GM18858 (cell line): ENCODE results near the gene MTSS2.

Experiments
- ATAC-seq: cut with Tn5 transposase; IDR thresholded peaks from one replicate; pipeline ENCODE4 v1.9.1; 2021; ENCODE audit not compliant: unreplicated experiment

Gene MTSS2

GRCh38 chr16:70714581-70715054 lies 28.8 kb upstream of the MTSS2 start:
- no peak for ATAC-seq

DNA sequence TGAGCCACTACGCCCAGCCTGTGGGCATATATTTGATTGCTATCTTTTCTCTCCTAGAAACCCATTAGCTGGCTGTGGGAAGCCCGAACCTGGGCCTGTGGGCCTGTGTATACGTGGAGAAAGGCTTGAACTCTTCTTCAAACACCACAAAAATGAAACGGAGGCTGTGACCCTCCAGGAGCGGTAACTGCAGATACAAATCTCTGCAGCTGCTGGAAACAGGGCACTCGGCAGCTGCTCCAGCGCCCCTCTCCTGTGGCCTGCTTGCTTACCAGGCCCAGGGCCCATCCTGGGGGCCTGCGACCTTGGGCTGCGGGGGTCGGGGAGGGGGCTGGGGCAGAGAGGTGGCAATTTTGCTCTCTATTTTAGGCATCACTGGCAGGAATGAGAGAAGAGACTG lies 28.0 kb upstream of the MTSS2 start:
- no peak for ATAC-seq

DNA sequence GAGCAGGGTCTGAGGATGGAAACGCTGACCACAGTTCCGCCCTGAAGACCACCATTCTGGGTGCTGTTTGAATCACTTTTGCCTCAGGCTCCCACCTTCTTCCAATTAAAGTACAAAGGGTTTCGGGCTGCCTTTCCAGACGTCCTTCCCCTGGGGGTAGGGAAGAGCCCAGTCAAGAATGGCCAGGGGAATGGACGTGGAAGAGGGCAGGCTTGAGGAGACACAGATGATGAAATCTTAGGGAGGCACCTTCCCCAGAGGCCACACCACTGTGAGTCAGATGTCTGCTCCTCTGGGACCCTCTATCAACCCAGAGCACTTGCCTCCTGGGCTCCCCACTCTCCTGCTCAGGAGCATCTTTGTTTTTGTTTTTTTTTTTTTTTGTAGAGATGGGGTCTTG lies 27.5 kb upstream of the MTSS2 start:
- no peak for ATAC-seq

GRCh38 chr16:70712942-70713341 lies 27.1 kb upstream of the MTSS2 start:
- no peak for ATAC-seq

DNA sequence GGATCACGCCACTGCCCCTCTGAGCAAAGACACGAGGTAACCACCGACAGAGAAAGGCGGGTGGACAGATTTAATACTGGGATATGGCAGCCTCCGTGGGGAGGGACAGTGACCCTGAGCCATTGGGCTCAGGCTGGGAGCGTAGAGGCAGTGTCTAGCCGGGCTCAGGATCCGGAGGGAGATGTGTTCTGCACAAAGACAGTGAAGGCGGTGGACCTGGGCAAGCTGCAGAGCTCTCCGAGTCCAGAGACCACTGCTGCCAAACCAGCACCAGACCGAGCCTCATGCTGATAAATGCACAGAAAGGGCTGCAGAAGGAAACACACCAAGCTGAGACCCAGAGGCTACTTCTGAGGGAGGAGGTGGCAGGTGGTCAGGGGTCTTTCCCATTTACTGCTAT lies 26.5 kb upstream of the MTSS2 start:
- ATAC-seq, result no peak

GRCh38 chr16:70711211-70712031 lies 25.6 kb upstream of the MTSS2 start:
- ATAC-seq, result no peak

- ATAC-seq, result no peak
These were observed 24.8 kb upstream of the MTSS2 start for GRCh38 chr16:70710422-70711210.

GRCh38 chr16:70709942-70710341 lies 24.1 kb upstream of the MTSS2 start:
- ATAC-seq, result no peak

GRCh38 chr16:70709457-70709856 lies 23.6 kb upstream of the MTSS2 start:
- no peak for ATAC-seq

DNA sequence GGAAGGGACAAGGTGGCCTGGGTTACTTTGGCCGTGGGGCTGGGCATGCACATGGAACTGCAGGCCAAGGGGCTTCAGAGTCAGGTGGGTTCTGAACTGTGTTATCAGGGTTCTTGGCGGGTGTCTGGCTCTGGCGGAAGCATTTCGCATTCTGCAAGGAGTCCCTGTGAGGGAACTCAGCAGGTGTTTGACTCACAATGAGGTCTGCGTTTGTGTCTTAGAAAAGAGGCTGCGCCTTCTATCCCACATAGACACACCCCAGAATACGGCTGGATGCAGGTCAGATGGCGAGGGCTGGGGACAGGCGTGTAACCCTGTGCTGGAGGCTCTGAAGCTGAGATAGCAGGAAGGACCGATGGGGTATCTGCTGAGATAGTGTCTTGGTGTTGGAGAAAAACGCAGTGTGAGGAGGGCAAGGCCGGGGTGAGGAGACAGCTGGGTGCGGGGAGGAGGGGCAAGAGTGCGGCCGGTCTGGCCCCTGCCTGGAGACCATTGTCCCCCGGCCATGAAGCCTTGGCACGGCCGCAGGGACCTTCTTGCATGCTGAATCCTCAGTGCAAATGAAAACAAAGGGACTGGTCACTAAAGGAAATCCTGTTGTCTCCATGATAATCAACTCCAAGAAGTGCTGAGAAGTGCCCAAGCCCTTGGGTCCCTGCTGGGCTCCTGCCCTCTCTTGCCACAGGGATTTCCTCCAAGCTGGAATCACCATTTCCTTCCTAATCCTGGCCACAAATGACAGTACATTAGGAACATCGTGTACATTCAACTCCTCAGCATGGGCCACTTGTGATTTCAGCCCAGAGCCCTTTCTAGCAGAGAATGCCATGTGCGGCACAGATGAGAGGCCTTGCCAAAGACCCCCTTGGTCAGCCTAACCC lies 22.8 kb upstream of the MTSS2 start:
- ATAC-seq, result no peak

DNA sequence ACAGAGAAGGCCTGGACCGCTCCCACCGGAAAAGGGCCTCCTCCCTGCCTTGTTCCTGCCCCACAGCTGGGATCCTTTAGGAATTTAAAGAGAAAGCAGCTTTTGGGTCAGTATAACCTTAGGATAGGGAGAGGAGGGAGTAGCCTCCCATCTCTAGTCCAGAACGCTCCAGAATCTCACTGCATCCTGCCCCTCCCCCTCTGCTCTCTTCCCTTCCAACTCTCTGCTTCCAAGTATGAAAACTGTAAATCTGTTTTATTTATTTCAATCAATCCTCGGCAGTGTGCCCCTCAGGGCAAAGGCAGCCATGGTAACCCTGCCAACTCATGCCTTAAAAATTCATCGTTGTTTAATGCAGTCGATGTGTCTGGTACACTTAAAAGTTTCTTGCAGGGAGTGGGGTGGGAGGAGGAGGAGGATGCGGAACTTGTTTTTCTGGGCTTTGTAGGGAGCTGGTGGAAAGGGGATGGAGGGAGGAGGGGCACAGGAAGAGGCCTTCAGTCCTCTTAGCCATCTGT lies 21.2 kb upstream of the MTSS2 start:
- ATAC-seq, result no peak

- ATAC-seq, result no peak
These were observed 19.2 kb upstream of the MTSS2 start for GRCh38 chr16:70705056-70705455.

DNA sequence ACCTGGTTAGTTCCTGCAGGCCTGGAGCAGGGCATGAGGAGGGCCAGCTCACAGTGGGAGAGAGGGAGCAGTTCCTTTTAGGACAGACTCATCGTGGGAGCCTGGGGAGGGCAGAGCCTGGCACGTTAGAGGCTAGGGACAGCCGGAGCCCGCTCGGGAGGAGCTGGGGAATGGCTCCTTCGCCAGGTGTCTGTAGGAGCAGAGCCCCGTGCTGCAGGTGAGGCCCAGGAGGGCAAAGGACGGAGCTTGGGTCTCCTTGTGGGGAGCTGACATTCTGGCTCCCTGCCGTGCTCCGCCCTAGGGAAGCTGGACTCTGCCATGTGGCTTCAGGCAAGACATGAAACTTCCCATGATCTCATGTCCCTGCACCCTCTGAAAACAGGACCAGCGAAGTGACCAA lies 18.7 kb upstream of the MTSS2 start:
- no peak for ATAC-seq

DNA sequence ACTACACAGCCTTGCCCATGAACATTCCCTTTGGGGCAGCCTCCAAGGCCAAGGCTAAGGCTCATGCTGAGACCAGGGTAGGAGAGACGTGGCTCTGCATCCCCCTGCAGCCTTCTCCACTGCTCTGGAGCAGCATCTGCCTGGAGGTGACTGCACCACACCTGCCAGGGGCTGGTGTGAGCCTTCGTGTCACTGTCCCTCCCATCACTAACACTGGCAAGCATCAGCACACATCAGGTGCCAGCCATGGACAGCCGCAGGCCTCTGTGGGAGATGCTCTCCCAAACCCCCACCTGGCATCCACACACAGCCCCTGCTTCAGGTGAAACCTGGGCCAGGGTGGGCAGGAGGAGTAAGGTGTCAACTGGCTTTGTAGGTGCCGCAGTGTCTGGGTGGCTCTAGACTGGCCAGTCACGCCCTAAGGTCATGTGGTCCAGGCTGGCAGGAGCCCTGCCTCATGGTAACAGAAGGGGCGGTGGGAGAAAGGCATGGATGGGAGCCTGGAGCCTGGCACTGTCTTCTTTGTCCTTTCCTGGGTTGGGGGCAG lies 18.1 kb upstream of the MTSS2 start:
- ATAC-seq, result no peak

- ATAC-seq, result no peak
These were observed 17.4 kb upstream of the MTSS2 start for GRCh38 chr16:70703041-70703834.

DNA sequence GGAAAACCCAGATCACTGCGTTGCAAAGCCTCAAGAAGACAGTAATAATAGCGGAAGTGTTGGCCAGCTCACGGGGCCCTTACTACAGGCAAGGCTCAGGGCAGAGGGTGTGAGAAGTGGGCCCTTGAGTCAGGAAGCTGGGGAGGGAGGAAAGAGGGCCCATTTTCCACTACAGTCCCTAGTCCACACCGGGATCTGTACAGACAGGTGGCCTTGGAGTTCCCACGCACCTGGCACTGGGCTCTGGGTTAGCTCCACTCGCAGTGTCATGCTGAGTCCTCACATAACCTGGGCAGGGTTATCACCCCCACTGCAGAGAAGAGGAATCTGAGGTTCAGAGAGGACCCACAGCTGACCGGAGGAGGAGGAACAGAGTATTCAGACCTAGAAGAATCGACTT lies 16.8 kb upstream of the MTSS2 start:
- ATAC-seq, result no peak

- ATAC-seq, result no peak
These were observed 16.1 kb upstream of the MTSS2 start for GRCh38 chr16:70701998-70702397.

DNA sequence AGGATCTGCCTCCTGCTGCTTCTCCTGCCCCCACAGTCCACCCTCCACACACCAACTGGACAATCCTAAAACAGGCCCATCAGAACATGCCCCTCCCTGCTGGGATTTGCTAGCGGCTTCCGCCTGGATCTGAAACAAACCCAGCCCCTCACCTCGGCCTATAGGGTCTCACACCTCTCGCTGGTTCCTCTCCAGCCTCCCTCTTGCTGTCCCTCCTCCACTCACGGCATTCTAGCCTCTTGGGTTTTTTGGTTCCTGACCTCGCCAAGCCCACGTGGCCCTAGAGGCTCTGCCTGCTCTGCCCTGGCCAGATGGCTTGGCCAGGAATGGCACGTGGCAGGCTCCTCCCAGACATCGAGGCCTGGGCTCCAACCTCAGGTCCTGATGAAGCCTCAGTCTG lies 15.7 kb upstream of the MTSS2 start:
- no peak for ATAC-seq

DNA sequence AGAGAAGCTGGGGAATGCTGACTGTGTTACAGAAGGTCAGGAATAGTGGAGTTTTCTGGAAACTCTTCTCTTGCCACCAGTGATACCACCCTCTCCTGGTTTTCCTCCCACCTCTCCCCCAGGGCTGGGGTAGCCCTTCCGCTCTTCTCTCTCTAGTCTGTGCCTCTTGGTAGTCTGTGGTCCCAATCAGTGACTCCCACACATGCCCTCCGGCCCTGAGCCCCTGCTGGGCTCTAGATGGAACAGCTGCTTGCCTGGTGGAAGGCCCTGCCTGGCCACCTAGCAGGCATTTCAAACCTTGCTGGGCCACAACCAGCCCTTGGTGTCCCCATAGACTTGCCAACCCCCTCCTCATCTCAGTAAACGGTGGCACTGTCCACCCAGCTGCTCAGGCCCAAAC lies 15.2 kb upstream of the MTSS2 start:
- no peak for ATAC-seq
